ENCODE data around the gene PRDM16.

DNA sequence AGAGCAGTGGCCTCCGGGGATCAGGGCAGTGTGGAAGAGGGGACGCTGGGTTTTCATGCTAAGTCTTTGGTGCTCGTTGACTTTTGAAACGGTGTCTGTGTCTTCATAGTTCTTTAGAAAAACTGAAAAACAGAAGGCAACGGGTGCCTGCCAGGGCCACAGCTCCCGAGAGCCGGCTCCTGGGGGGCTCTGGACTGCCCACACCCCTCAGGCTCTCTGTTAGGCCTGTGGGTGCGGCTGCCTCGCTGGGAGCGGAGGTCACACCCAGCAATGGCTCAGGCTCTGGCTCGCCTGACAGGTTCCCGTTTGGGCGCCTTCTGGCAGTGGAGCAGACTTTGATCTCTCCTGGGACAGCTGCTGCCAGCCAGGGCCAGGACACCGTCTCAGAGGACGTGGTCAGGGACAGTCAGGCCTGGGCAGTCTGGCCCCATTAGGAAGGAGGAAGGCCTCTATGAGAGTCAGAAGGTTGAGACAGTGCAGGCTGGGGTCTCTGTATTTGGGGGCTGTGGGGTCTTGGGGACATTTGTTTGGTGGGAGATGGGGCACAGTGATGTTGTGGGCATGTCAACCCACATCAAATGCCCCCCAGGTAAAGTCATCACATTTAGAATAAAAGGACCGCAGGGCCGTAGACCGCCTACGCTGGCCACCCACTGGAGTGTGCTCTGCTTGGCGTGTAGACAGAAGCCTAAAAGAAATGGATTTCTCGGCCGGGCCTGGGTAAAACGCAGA, 391.1 kb downstream of the PRDM16 start:
- TF ChIP-seq, protein P1, sequence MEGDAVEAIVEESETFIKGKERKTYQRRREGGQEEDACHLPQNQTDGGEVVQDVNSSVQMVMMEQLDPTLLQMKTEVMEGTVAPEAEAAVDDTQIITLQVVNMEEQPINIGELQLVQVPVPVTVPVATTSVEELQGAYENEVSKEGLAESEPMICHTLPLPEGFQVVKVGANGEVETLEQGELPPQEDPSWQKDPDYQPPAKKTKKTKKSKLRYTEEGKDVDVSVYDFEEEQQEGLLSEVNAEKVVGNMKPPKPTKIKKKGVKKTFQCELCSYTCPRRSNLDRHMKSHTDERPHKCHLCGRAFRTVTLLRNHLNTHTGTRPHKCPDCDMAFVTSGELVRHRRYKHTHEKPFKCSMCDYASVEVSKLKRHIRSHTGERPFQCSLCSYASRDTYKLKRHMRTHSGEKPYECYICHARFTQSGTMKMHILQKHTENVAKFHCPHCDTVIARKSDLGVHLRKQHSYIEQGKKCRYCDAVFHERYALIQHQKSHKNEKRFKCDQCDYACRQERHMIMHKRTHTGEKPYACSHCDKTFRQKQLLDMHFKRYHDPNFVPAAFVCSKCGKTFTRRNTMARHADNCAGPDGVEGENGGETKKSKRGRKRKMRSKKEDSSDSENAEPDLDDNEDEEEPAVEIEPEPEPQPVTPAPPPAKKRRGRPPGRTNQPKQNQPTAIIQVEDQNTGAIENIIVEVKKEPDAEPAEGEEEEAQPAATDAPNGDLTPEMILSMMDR (CRISPR knock-in tag; IDR thresholded peaks at IDR 0.05), result no peak
- TF ChIP-seq HMG20A (CRISPR knock-in tag; IDR thresholded peaks at IDR 0.05; ENCODE audit: borderline replicate concordance) (no peak), TCF7L2 (IDR thresholded peaks at IDR 0.05; ENCODE audit: low read depth, low read length) (no peak), JUN (CRISPR knock-in tag; IDR thresholded peaks at IDR 0.05) (no peak), STAT5B (CRISPR knock-in tag; IDR thresholded peaks at IDR 0.05) (no peak), ASH2L (IDR thresholded peaks at IDR 0.05; ENCODE audit: insufficient read length, low read depth, low read length) (peak; percentile 50), SIX1 (CRISPR knock-in tag; IDR thresholded peaks at IDR 0.05; ENCODE audit: borderline replicate concordance) (no peak), RFX5 (IDR thresholded peaks at IDR 0.05; ENCODE audit: low read depth, low read length) (no peak)
- TF ChIP-seq, protein P2, sequence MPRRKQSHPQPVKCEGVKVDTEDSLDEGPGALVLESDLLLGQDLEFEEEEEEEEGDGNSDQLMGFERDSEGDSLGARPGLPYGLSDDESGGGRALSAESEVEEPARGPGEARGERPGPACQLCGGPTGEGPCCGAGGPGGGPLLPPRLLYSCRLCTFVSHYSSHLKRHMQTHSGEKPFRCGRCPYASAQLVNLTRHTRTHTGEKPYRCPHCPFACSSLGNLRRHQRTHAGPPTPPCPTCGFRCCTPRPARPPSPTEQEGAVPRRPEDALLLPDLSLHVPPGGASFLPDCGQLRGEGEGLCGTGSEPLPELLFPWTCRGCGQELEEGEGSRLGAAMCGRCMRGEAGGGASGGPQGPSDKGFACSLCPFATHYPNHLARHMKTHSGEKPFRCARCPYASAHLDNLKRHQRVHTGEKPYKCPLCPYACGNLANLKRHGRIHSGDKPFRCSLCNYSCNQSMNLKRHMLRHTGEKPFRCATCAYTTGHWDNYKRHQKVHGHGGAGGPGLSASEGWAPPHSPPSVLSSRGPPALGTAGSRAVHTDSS (CRISPR knock-in tag; conservative IDR thresholded peaks at IDR 0.05), result no peak
- TF ChIP-seq, protein P3, sequence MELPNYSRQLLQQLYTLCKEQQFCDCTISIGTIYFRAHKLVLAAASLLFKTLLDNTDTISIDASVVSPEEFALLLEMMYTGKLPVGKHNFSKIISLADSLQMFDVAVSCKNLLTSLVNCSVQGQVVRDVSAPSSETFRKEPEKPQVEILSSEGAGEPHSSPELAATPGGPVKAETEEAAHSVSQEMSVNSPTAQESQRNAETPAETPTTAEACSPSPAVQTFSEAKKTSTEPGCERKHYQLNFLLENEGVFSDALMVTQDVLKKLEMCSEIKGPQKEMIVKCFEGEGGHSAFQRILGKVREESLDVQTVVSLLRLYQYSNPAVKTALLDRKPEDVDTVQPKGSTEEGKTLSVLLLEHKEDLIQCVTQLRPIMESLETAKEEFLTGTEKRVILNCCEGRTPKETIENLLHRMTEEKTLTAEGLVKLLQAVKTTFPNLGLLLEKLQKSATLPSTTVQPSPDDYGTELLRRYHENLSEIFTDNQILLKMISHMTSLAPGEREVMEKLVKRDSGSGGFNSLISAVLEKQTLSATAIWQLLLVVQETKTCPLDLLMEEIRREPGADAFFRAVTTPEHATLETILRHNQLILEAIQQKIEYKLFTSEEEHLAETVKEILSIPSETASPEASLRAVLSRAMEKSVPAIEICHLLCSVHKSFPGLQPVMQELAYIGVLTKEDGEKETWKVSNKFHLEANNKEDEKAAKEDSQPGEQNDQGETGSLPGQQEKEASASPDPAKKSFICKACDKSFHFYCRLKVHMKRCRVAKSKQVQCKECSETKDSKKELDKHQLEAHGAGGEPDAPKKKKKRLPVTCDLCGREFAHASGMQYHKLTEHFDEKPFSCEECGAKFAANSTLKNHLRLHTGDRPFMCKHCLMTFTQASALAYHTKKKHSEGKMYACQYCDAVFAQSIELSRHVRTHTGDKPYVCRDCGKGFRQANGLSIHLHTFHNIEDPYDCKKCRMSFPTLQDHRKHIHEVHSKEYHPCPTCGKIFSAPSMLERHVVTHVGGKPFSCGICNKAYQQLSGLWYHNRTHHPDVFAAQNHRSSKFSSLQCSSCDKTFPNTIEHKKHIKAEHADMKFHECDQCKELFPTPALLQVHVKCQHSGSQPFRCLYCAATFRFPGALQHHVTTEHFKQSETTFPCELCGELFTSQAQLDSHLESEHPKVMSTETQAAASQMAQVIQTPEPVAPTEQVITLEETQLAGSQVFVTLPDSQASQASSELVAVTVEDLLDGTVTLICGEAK (IDR thresholded peaks at IDR 0.05), result no peak
- TF ChIP-seq, protein P3 (CRISPR knock-in tag; IDR thresholded peaks at IDR 0.05), result no peak; the same call in 1 of the 2 replicates
